ENCODE results near the gene SLC7A1. TPM values are rescaled to one million over a fixed set of nuclear protein-coding genes. Genes with fewer than 3 reads are reported as not detected.

SLC7A1 gene
- total and polyA plus RNA-seq, 7 donors = 0.79 to 14.7 (median 3.2) TPM

- ATAC-seq (no peak), DNase-seq (no peak)
- no peaks in the 10 kb centered on the region for H3K9me3 ChIP-seq
- 63 to 74% (median 73%) methylated on average over 4 of the region's 4 CpGs for WGBS, 3 donors
- H3K27me3 ChIP-seq (ENCODE audit: insufficient read depth in 3 of 3, low read length in 2 of 3) = no peaks in the 10 kb centered on the region
- no peaks in the 10 kb centered on the region for H3K4me1 ChIP-seq
- H3K27ac ChIP-seq = no peak overlapping the region
- H3K4me3 ChIP-seq = no peak overlapping the region
- no peaks in the 10 kb centered on the region for H3K36me3 ChIP-seq (ENCODE audit: insufficient read depth in 1 of 2, low read depth in 1 of 2)
- intact Hi-C loops (cut with DNase I) = no loop called here
- no peak for TF ChIP-seq CTCF (IDR thresholded peaks at IDR 0.05)
These were observed 122.3 kb downstream of the SLC7A1 start for GRCh38 chr13:29473166-29473565.

- no peak overlapping the region for H3K4me3 ChIP-seq
- no peaks in the 10 kb centered on the region for H3K4me1 ChIP-seq
- intact Hi-C loops (cut with DNase I) = no loop called here
- no peak overlapping the region for H3K27ac ChIP-seq
- 40 to 46% (median 41%) methylated on average over 6 of the region's 6 CpGs for WGBS, 3 donors
- no peaks in the 10 kb centered on the region for H3K9me3 ChIP-seq
- DNase-seq = no peak
- peak in 2 of 4 donors; percentile 56 to 59 for ATAC-seq
- TF ChIP-seq CTCF (IDR thresholded peaks at IDR 0.05) = peak; percentile 73
- no peaks in the 10 kb centered on the region for H3K36me3 ChIP-seq (ENCODE audit: insufficient read depth in 1 of 2, low read depth in 1 of 2)
- H3K27me3 ChIP-seq (ENCODE audit: insufficient read depth in 3 of 3, low read length in 2 of 3) = no peaks in the 10 kb centered on the region
These were observed 123.0 kb downstream of the SLC7A1 start for GRCh38 chr13:29472332-29472961.

GRCh38 chr13:29471551-29471950 is 123.9 kb downstream of the SLC7A1 start:
- Histone ChIP-seq H3K27me3 (ENCODE audit: insufficient read depth in 3 of 3, low read length in 2 of 3) (no peaks in the 10 kb centered on the region), H3K4me3 (no peak overlapping the region), H3K36me3 (ENCODE audit: insufficient read depth in 1 of 2, low read depth in 1 of 2) (no peaks in the 10 kb centered on the region), H3K27ac (no peak overlapping the region), H3K9me3 (no peaks in the 10 kb centered on the region), H3K4me1 (no peaks in the 10 kb centered on the region)
- TF ChIP-seq CTCF (IDR thresholded peaks at IDR 0.05) = no peak
- intact Hi-C loops (cut with DNase I) = no loop called here
- no peak for ATAC-seq
- DNase-seq = no peak
- 83 to 91% (median 90%) methylated on average over 9 of the region's 9 CpGs for WGBS, 3 donors

GRCh38 chr13:29465741-29466293 is 129.7 kb downstream of the SLC7A1 start:
- no peak for TF ChIP-seq CTCF (IDR thresholded peaks at IDR 0.05)
- no peak overlapping the region for H3K4me3 ChIP-seq
- ATAC-seq (peak; percentile 33 to 81 (median 34)), DNase-seq (peak in 1 of 2 donors; percentile 31)
- H3K9me3 ChIP-seq = no peaks in the 10 kb centered on the region
- H3K4me1 ChIP-seq = peaks cover 5% of the 10 kb centered on the region
- intact Hi-C loops (cut with DNase I) = no loop called here
- H3K27ac ChIP-seq = no peak overlapping the region
- no peaks in the 10 kb centered on the region for H3K36me3 ChIP-seq (ENCODE audit: insufficient read depth in 1 of 2, low read depth in 1 of 2)
- H3K27me3 ChIP-seq (ENCODE audit: insufficient read depth in 3 of 3, low read length in 2 of 3) = no peaks in the 10 kb centered on the region
- WGBS, 3 donors = 19 to 28% (median 21%) methylated on average over 6 of the region's 6 CpGs

All from psoas muscle (tissue), 8 donors.